K562 (cell line): Measurements from ENCODE around the gene ADAM15. TPM values are rescaled to one million over a fixed set of nuclear protein-coding genes. Genes with fewer than 3 reads are reported as not detected.

ENCODE experiments used
- ARID1B ChIP-seq: fragments of 450-650 bp; IDR thresholded peaks from 2 replicates; pipeline ENCODE4 v1.6.1; 2016; ENCODE audit warnings: antibody characterized with exemption, mild to moderate bottlenecking, inconsistent platforms
- ARID2 ChIP-seq: fragments of 450-650 bp; IDR thresholded peaks from 2 replicates; pipeline ENCODE4 v1.6.1; 2017; ENCODE audit warnings: antibody characterized with exemption, mild to moderate bottlenecking
- ARID4B ChIP-seq: sonication (generic); formaldehyde crosslinking; IDR thresholded peaks from 2 replicates; pipeline ENCODE4 v1.8.0; 2022; ENCODE audit warnings: mild to moderate bottlenecking, missing genetic modification reagents
- ARNT ChIP-seq, 2 experiments: fragments of 450-650 bp; IDR thresholded peaks; 2 replicates each; pipeline ENCODE4 v1.6.1; 2016; ENCODE audit warnings: mild to moderate bottlenecking in 1 of 2
- BCOR ChIP-seq: fragments of 450-650 bp; IDR thresholded peaks from 2 replicates; pipeline ENCODE4 v1.6.1; 2016
- CHD4 ChIP-seq: fragments of 200-600 bp; sonication (generic); IDR thresholded peaks from 3 replicates; pipeline ENCODE4 v1.6.1; 2012; ENCODE audit warnings: low read depth, mild to moderate bottlenecking, mixed read lengths, low read length, inconsistent platforms; ENCODE audit not compliant: insufficient read depth, insufficient replicate concordance, poor library complexity, severe bottlenecking
- CREM ChIP-seq: IDR thresholded peaks from 2 replicates; pipeline ENCODE4 v1.6.1; 2014; ENCODE audit warnings: antibody characterized with exemption, low read depth
- FOXM1 ChIP-seq, 2 experiments: fragments of 450-650 bp in 1 of 2; sonication (generic) in 1 of 2; formaldehyde crosslinking in 1 of 2; IDR thresholded peaks; 2 replicates each; pipeline versions ENCODE4 v1.6.1 to v1.9.0; 2017 to 2022; ENCODE audit warnings: low read depth in 2 of 2, mild to moderate bottlenecking in 2 of 2, missing genetic modification reagents in 1 of 2, moderate library complexity in 1 of 2
- FOXP1 ChIP-seq: sonication (generic); formaldehyde crosslinking; IDR thresholded peaks from 2 replicates; pipeline ENCODE4 v1.8.0; 2022; ENCODE audit warnings: mild to moderate bottlenecking, missing genetic modification reagents
- KLF1 ChIP-seq: fragments of 450-650 bp; IDR thresholded peaks from 2 replicates; pipeline ENCODE4 v1.6.1; 2016; ENCODE audit warnings: missing genetic modification characterization, missing compliant biosample characterization
- MAFG ChIP-seq: fragments of 450-650 bp; conservative IDR thresholded peaks from 2 replicates; pipeline ENCODE4 v1.6.1; 2016; ENCODE audit warnings: missing genetic modification characterization, missing compliant biosample characterization
- MCM5 ChIP-seq: fragments of 450-650 bp; IDR thresholded peaks from 2 replicates; pipeline ENCODE4 v1.6.1; 2016; ENCODE audit warnings: low read depth
- MECOM ChIP-seq: fragments of 250-450 bp; sonication (Bioruptor Pico); IDR thresholded peaks from 2 replicates; pipeline ENCODE4 v1.8.0; 2022; ENCODE audit warnings: inconsistent platforms
- MYNN ChIP-seq, 2 experiments: sonication (generic); formaldehyde crosslinking in 1 of 2; IDR thresholded peaks; 2 replicates each; pipeline versions ENCODE4 v1.5.0 to v1.6.1; 2016 to 2020; ENCODE audit warnings: antibody characterized with exemption in 1 of 2, missing genetic modification reagents in 1 of 2
- PHB ChIP-seq: fragments of 250-450 bp; sonication (Bioruptor Pico); IDR thresholded peaks from 2 replicates; pipeline ENCODE4 v1.5.0; 2021
- RFX7 ChIP-seq: fragments of 250-450 bp; sonication (Bioruptor Pico); IDR thresholded peaks from 2 replicates; pipeline ENCODE4 v1.5.1; 2021; ENCODE audit warnings: mild to moderate bottlenecking
- SREBF2 ChIP-seq: sonication (generic); formaldehyde crosslinking; IDR thresholded peaks from 2 replicates; pipeline ENCODE4 v1.4.0; 2020; ENCODE audit warnings: mild to moderate bottlenecking, missing genetic modification reagents
- THRAP3 ChIP-seq: fragments of 450-650 bp; IDR thresholded peaks from 2 replicates; pipeline ENCODE4 v1.6.1; 2016; ENCODE audit warnings: mild to moderate bottlenecking, inconsistent platforms, borderline replicate concordance
- ZNF140 ChIP-seq: fragments of 250-450 bp; sonication (Bioruptor Pico); IDR thresholded peaks from 2 replicates; pipeline ENCODE4 v1.8.0; 2021; ENCODE audit warnings: moderate library complexity, mild to moderate bottlenecking, inconsistent platforms
- ZNF57 ChIP-seq: fragments of 450-650 bp; formaldehyde crosslinking; IDR thresholded peaks from 2 replicates; pipeline ENCODE4 v1.4.0; 2020; ENCODE audit warnings: mild to moderate bottlenecking, moderate library complexity
- ZNF785 ChIP-seq: fragments of 250-450 bp; sonication (Bioruptor Pico); IDR thresholded peaks from 2 replicates; pipeline ENCODE4 v1.4.0; 2020; ENCODE audit warnings: mild to moderate bottlenecking
- polyA plus RNA-seq, 8 experiments: library from polyadenylated mRNA; depleted of rRNA in 4 of 8; stranded (reverse) in 5 of 8; unstranded in 3 of 8; fragments of >200 nt; fragmentation: Nextera tagmentation in 2 of 8; fragmentation: Illumina TruSeq in 1 of 8; extraction: Ambion mirVana in 2 of 8; extraction: Trizol in 1 of 8; gene quantifications; 2 replicates each; pipeline versions ENCODE4 v1.2.1 to v1.2.3, GENCODE V29; 2011 to 2014; ENCODE audit warnings: inconsistent platforms in 1 of 8, missing spikeins in 1 of 8
- total RNA-seq, 7 experiments: library from RNA; depleted of rRNA in 6 of 7; stranded (reverse); fragments of >200 nt in 6 of 7; fragmentation: Illumina TruSeq in 2 of 7; extraction: Trizol in 2 of 7; gene quantifications; 2 replicates each; pipeline versions ENCODE4 v1.2.1 to v1.2.3, GENCODE V29; 2011 to 2021; ENCODE audit warnings: low replicate concordance in 1 of 7
- TF ChIP-seq, protein P1 (sequence below), 2 experiments: fragments of 450-650 bp; conservative IDR thresholded peaks; 2 replicates each; pipeline ENCODE4 v1.6.1; 2017; ENCODE audit warnings: mild to moderate bottlenecking in 2 of 2, moderate library complexity in 2 of 2
- TF ChIP-seq, protein P2 (sequence below): fragments of 450-650 bp; formaldehyde crosslinking; IDR thresholded peaks from 2 replicates; pipeline ENCODE4 v1.4.0; 2020; ENCODE audit warnings: mild to moderate bottlenecking, mixed read lengths
- TF ChIP-seq, protein P3 (sequence below): sonication (generic); formaldehyde crosslinking; IDR thresholded peaks from 2 replicates; pipeline ENCODE4 v1.9.0; 2022; ENCODE audit warnings: mild to moderate bottlenecking, missing genetic modification reagents

ADAM15 gene
- total and polyA plus RNA-seq, 9 of the 15 experiments (the other 6 are each of a cell fraction or from before 2014, with no cell fraction given) = 0.69 to 72.3 (median 32.8) TPM

- no peak for TF ChIP-seq ARID4B (CRISPR knock-in tag)
- TF ChIP-seq, protein P1, sequence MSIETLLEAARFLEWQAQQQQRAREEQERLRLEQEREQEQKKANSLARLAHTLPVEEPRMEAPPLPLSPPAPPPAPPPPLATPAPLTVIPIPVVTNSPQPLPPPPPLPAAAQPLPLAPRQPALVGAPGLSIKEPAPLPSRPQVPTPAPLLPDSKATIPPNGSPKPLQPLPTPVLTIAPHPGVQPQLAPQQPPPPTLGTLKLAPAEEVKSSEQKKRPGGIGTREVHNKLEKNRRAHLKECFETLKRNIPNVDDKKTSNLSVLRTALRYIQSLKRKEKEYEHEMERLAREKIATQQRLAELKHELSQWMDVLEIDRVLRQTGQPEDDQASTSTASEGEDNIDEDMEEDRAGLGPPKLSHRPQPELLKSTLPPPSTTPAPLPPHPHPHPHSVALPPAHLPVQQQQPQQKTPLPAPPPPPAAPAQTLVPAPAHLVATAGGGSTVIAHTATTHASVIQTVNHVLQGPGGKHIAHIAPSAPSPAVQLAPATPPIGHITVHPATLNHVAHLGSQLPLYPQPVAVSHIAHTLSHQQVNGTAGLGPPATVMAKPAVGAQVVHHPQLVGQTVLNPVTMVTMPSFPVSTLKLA (conservative IDR thresholded peaks at IDR 0.05) = no peak
- no peak for TF ChIP-seq FOXP1 (CRISPR knock-in tag)
- TF ChIP-seq, protein P2, sequence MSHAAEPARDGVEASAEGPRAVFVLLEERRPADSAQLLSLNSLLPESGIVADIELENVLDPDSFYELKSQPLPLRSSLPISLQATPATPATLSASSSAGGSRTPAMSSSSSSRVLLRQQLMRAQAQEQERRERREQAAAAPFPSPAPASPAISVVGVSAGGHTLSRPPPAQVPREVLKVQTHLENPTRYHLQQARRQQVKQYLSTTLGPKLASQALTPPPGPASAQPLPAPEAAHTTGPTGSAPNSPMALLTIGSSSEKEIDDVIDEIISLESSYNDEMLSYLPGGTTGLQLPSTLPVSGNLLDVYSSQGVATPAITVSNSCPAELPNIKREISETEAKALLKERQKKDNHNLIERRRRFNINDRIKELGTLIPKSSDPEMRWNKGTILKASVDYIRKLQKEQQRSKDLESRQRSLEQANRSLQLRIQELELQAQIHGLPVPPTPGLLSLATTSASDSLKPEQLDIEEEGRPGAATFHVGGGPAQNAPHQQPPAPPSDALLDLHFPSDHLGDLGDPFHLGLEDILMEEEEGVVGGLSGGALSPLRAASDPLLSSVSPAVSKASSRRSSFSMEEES = no peak
- no peak for TF ChIP-seq PHB
- TF ChIP-seq RFX7 (CRISPR knock-in tag) = no peak
- no peak for TF ChIP-seq THRAP3
- no peak for TF ChIP-seq KLF1
- no peak for TF ChIP-seq ZNF140 (CRISPR knock-in tag)
- no peak for TF ChIP-seq BCOR
- TF ChIP-seq CHD4 = no peak
- TF ChIP-seq ZNF57 (CRISPR knock-in tag) = no peak
- TF ChIP-seq ARNT (IDR thresholded peaks at IDR 0.05) = no peak
- TF ChIP-seq ZNF785 = no peak
- TF ChIP-seq MCM5 = no peak
- TF ChIP-seq MECOM (CRISPR knock-in tag) = no peak
- TF ChIP-seq CREM = 0 out of 2 replicates have a peak, but pooled peaks have one; percentile 36
- TF ChIP-seq, protein P3, sequence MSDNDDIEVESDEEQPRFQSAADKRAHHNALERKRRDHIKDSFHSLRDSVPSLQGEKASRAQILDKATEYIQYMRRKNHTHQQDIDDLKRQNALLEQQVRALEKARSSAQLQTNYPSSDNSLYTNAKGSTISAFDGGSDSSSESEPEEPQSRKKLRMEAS (CRISPR knock-in tag) = no peak
- TF ChIP-seq ARID1B = 0 out of 2 replicates have a peak, but pooled peaks have one; percentile 9
- TF ChIP-seq ARID2 = no peak
- TF ChIP-seq MYNN (IDR thresholded peaks at IDR 0.05) = no peak
- TF ChIP-seq MYNN (CRISPR knock-in tag; IDR thresholded peaks at IDR 0.05) = no peak
- no peak for TF ChIP-seq FOXM1 (IDR thresholded peaks at IDR 0.05; ENCODE audit: low read depth)
- no peak for TF ChIP-seq FOXM1 (CRISPR knock-in tag; IDR thresholded peaks at IDR 0.05; ENCODE audit: low read depth)
- TF ChIP-seq MAFG (tag) = no peak
- no peak for TF ChIP-seq SREBF2 (CRISPR knock-in tag)
These were observed 37.5 kb upstream of the ADAM15 start (continued) for GRCh38 chr1:155013632-155014031.
